ENCODE measurements around the gene PAQR5.

The PAQR5 gene

DNA sequence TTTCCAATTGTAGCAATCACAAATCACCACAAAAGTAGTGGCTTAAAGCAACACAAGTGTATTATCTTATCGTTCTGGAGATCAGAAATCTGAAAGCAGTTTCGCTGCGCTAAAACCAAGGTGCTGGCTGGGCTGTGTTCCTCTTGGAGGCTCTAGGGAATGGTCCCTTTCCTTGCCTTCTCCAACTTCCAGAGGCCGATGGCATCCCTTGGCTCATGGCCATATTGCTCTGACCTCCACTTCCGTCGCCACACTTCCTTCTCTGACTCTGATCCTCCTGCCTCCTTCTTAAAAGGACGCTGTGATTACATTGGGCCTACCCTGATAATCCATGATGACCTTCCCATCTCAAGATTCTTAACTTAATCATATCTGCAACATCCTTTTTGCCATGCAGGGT lies 10.7 kb upstream of the PAQR5 start:
- H4K20me1 ChIP-seq (ENCODE audit: low read depth, low read length): no peaks in the 10 kb centered on the region
- H3K4me2 ChIP-seq (ENCODE audit: low read depth, low read length, poor library complexity, severe bottlenecking): no peak overlapping the region
- no peak overlapping the region for H3K27ac ChIP-seq (ENCODE audit: low read depth, low read length)
- H3K4me3 ChIP-seq (ENCODE audit: insufficient read depth, low read length, poor library complexity, severe bottlenecking): no peak overlapping the region
- H3K27me3 ChIP-seq (ENCODE audit: low read length): no peaks in the 10 kb centered on the region
- no peaks in the 10 kb centered on the region for H3K36me3 ChIP-seq (ENCODE audit: low read length)
- H3K79me2 ChIP-seq (ENCODE audit: insufficient read depth, low read length): no peaks in the 10 kb centered on the region
- H2AFZ ChIP-seq (ENCODE audit: low read depth, low read length, severe bottlenecking): no peak overlapping the region
- H3K9me3 ChIP-seq (ENCODE audit: insufficient read depth, low read length): no peaks in the 10 kb centered on the region
- no peaks in the 10 kb centered on the region for H3K9me2 ChIP-seq (replicated peaks; ENCODE audit: insufficient read depth, low read length)
- no peak for TF ChIP-seq EZH2phosphoT487 (conservative IDR thresholded peaks at IDR 0.05; ENCODE audit: low read length)
- TF ChIP-seq, protein P1, sequence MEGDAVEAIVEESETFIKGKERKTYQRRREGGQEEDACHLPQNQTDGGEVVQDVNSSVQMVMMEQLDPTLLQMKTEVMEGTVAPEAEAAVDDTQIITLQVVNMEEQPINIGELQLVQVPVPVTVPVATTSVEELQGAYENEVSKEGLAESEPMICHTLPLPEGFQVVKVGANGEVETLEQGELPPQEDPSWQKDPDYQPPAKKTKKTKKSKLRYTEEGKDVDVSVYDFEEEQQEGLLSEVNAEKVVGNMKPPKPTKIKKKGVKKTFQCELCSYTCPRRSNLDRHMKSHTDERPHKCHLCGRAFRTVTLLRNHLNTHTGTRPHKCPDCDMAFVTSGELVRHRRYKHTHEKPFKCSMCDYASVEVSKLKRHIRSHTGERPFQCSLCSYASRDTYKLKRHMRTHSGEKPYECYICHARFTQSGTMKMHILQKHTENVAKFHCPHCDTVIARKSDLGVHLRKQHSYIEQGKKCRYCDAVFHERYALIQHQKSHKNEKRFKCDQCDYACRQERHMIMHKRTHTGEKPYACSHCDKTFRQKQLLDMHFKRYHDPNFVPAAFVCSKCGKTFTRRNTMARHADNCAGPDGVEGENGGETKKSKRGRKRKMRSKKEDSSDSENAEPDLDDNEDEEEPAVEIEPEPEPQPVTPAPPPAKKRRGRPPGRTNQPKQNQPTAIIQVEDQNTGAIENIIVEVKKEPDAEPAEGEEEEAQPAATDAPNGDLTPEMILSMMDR (IDR thresholded peaks at IDR 0.05; ENCODE audit: insufficient read depth, low read length, poor library complexity, severe bottlenecking): no peak
- no peak overlapping the region for H3K9ac ChIP-seq (ENCODE audit: low read length)
- no peaks in the 10 kb centered on the region for H3F3A ChIP-seq (ENCODE audit: insufficient read depth)

DNA sequence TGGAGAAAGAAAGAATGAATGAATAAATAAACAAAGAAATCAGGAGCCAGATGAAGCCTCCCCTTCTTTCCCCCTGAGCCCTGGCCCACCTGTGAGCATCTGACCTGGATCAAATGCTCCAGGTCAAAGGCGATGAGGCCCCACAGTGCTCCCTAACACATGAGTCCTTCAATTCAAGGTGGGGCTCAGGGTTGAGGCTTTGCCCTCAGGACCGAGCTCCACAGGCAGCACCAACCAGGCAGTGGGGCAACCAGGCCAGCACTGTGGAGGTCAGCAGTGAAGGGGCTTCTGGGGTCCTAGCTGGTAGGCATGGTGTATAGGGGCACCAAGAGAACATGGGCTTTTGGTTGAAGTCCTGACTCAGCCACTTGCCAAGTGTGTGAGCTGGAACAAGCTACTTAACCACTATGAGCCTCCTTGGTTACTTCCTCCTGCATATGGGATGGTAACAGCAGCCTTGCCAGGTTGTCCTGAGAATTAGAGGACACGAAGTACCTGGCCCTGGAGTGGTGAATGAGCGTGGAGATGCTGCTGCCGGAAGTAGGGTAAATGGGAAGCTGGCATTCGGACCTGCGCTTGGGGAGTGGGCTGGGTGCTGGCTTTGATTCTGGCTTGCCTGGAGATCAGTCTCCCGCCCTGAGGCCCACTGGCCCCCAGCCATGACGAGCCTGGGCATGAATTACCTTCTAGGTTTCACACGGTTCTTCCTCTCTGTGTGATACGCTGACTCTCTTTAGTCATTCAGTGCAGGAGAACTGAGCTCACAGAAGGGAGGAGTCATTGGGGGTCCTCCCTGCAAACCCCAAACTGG lies 10.0 kb upstream of the PAQR5 start:
- Histone ChIP-seq H3K36me3 (ENCODE audit: low read length) (no peaks in the 10 kb centered on the region), H3K9me3 (ENCODE audit: insufficient read depth, low read length) (no peaks in the 10 kb centered on the region), H3K27ac (ENCODE audit: low read depth, low read length) (no peak overlapping the region), H3K9me2 (replicated peaks; ENCODE audit: insufficient read depth, low read length) (no peaks in the 10 kb centered on the region), H3K4me3 (ENCODE audit: insufficient read depth, low read length, poor library complexity, severe bottlenecking) (no peak overlapping the region), H3F3A (ENCODE audit: insufficient read depth) (no peaks in the 10 kb centered on the region), H3K9ac (ENCODE audit: low read length) (no peak overlapping the region), H3K4me2 (ENCODE audit: low read depth, low read length, poor library complexity, severe bottlenecking) (no peak overlapping the region), H2AFZ (ENCODE audit: low read depth, low read length, severe bottlenecking) (no peak overlapping the region), H3K27me3 (ENCODE audit: low read length) (no peaks in the 10 kb centered on the region), H3K79me2 (ENCODE audit: insufficient read depth, low read length) (no peaks in the 10 kb centered on the region), H4K20me1 (ENCODE audit: low read depth, low read length) (no peaks in the 10 kb centered on the region)
- no peak for TF ChIP-seq EZH2phosphoT487 (conservative IDR thresholded peaks at IDR 0.05; ENCODE audit: low read length)
- TF ChIP-seq, protein P1 (IDR thresholded peaks at IDR 0.05; ENCODE audit: insufficient read depth, low read length, poor library complexity, severe bottlenecking): no peak

DNA sequence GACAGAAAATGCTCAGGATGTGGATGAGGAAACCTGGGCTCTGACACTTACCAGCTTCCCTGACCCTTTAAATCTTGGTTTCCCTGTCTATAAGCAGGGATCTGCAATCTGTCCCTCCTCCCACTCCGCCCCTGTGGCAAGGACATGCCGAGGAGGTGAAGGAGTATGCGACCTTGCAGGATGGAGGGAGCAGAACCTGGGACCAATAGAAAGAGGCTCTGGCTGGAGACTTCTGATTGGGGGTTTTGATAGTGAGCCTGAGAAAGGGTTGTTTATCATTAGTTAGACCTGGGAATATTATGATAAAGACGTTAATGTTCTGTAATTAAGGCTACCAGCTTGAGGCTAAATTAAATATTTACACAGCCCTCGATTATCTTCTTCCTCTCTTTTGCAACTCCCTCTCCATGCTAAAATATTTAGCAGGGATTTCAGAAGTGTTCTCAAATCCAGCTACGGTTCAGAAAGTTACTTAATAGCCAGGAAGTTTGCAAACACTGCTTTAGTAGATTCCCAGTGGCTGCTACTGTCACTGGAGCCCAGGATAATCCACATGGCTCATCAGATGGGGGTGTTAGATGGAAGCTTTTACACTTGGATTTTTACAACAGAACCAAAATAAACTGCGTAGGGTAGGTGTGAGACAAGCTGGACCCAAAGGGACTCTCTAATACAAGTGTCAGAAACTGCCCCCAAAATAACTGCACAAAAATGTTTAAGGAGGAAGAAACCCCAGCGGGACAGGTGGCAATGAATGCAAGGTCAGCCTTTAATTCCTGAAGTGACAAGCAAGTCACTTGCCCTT lies 9.2 kb upstream of the PAQR5 start:
- Histone ChIP-seq H3K9me3 (ENCODE audit: insufficient read depth, low read length) (no peaks in the 10 kb centered on the region), H3K36me3 (ENCODE audit: low read length) (no peaks in the 10 kb centered on the region), H3K9ac (ENCODE audit: low read length) (no peak overlapping the region), H2AFZ (ENCODE audit: low read depth, low read length, severe bottlenecking) (no peak overlapping the region), H3K4me3 (ENCODE audit: insufficient read depth, low read length, poor library complexity, severe bottlenecking) (no peak overlapping the region), H4K20me1 (ENCODE audit: low read depth, low read length) (no peaks in the 10 kb centered on the region), H3K4me2 (ENCODE audit: low read depth, low read length, poor library complexity, severe bottlenecking) (no peak overlapping the region), H3K27me3 (ENCODE audit: low read length) (no peaks in the 10 kb centered on the region), H3K9me2 (replicated peaks; ENCODE audit: insufficient read depth, low read length) (no peaks in the 10 kb centered on the region), H3F3A (ENCODE audit: insufficient read depth) (no peaks in the 10 kb centered on the region), H3K27ac (ENCODE audit: low read depth, low read length) (no peak overlapping the region), H3K79me2 (ENCODE audit: insufficient read depth, low read length) (no peaks in the 10 kb centered on the region)
- TF ChIP-seq, protein P1 (IDR thresholded peaks at IDR 0.05; ENCODE audit: insufficient read depth, low read length, poor library complexity, severe bottlenecking): no peak
